Activated T-cell treated with anti-CD3 and anti-CD28 coated beads, Interleukin-2, amount 50 U/mL, for 72 hours (primary cell): ENCODE measurements around the gene ESYT1. TPM values are rescaled to one million over a fixed set of nuclear protein-coding genes. Genes with fewer than 3 reads are reported as not detected.

Experiments
- ATAC-seq, 2 donors: fragments of 150-1000 bp; cut with Tn5 transposase; replicated peaks in 1 of 2; 2 replicates each; pipeline ENCODE4 v1.10.0; 2021; ENCODE audit warnings: moderate library complexity in 2 of 2, mild to moderate bottlenecking in 1 of 2
- DNase-seq, 2 donors: peaks; one replicate each; pipeline ENCODE4 v3.0.0; 2021 to 2022; ENCODE audit warnings: mixed read lengths in 1 of 2
- H3K27ac Mint-ChIP-seq: one replicate; pipeline ENCODE4 v1.8.0; 2022; ENCODE audit warnings: mild to moderate bottlenecking, moderate library complexity, mixed read lengths
- H3K27me3 Mint-ChIP-seq: one replicate; pipeline ENCODE4 v1.8.0; 2022; ENCODE audit warnings: low read depth, mixed read lengths
- H3K36me3 Mint-ChIP-seq, 2 donors: one replicate each; pipeline ENCODE4 v1.8.0; 2022; ENCODE audit warnings: mixed read lengths in 2 of 2, mild to moderate bottlenecking in 1 of 2; ENCODE audit not compliant: insufficient read depth in 2 of 2
- H3K4me1 Mint-ChIP-seq: one replicate; pipeline ENCODE4 v1.8.0; 2022; ENCODE audit warnings: low read depth, mixed read lengths
- H3K4me3 Mint-ChIP-seq, 2 donors: one replicate each; pipeline ENCODE4 v1.8.0; 2022; ENCODE audit warnings: mild to moderate bottlenecking in 2 of 2, mixed read lengths in 2 of 2, moderate library complexity in 2 of 2
- H3K9me3 Mint-ChIP-seq, 2 donors: one replicate each; pipeline ENCODE4 v1.8.0; 2022; ENCODE audit warnings: mixed read lengths in 2 of 2
- total RNA-seq, 2 donors: library from RNA; stranded (reverse); gene quantifications; one replicate each; pipeline ENCODE4 v1.2.3, GENCODE V29; 2022

Gene ESYT1
- total RNA-seq, 2 donors from 2014 or later = 74.6 to 84.6 TPM

DNA sequence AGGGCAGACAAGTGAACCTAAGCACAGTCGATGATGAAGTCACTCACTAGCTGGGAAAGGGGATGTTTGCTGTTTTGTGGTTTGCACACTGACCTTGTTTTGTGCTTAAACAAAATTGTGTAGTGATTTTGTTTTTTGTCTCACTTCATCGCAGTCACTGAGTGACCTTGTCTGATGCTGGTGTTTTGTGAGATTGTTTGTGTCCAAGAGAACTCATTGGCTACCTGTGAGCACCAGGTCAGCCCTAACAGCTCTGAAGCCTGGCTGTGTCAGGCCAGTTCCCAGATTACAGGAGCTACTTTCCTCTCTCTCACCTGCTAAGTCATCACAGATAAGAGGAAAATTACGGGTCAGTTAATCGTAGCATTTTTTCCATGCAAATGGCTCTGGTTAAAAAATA lies 3.9 kb upstream of the ESYT1 start:
- no peak overlapping the region for H3K4me3 Mint-ChIP-seq
- peaks cover 43% of the 10 kb centered on the region for H3K4me1 Mint-ChIP-seq
- peaks cover 7 to 14% of the 10 kb centered on the region in 2 donors for H3K36me3 Mint-ChIP-seq
- DNase-seq = no peak
- no peaks in the 10 kb centered on the region for H3K9me3 Mint-ChIP-seq
- ATAC-seq = no peak
- H3K27me3 Mint-ChIP-seq = no peaks in the 10 kb centered on the region
- peak overlapping the region; percentile 68 for H3K27ac Mint-ChIP-seq

DNA sequence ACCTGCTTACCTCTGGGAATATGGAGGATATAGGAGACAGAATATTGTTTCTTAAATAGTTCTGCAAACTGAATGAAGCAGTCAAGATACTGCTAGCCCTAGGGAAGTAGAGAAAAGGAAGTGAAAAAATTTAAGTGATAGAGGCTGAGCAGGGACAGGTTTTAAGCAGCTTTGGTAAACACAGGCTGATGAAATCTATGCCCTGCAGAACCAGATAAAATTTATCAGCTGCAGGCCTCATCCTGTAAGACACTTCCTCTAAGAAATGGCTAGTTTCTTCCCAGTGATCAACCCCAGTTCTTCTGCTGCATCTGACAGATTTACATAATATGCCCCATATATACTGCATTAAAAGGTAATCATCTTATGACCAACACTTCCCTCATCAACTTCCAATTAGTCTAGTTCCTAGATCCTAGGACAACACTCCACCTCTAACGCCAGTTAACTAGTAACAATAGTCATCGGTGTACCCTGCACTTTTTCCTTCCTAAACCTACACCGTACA lies 1.3 kb upstream of the ESYT1 start:
- peaks cover 56% of the 10 kb centered on the region for H3K4me1 Mint-ChIP-seq

DNA sequence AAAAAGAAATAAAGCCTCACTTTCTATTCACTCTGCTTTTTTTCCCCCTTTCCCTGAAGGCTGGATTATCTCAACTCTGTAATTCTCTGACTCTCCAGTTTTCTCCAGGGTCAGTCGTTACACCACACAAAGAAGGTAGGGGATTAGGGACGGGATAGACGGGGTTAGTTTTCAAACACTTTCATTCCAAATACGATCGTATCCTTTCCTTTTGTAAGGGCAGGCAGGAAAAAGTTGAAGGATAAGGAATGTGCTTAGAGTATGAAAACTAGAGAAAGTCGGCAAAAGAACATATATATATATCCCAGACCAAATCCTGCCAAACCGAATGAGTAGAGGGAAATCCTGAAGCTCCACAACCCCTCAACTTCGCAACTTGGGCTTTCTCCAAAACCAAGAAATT lies 581 bp upstream of the ESYT1 start:
- Mint-ChIP-seq H3K27ac (peak overlapping the region; percentile 34), H3K36me3 (peaks cover 20 to 28% of the 10 kb centered on the region in 2 donors), H3K9me3 (no peaks in the 10 kb centered on the region), H3K4me1 (peaks cover 62% of the 10 kb centered on the region), H3K27me3 (no peaks in the 10 kb centered on the region), H3K4me3 (peak overlapping the region; percentile 97 to 98)
- no peak for ATAC-seq
- DNase-seq = no peak

More for the DNA sequence above, 1.3 kb upstream of the ESYT1 start:
- Mint-ChIP-seq H3K9me3 (no peaks in the 10 kb centered on the region), H3K4me3 (peak overlapping the region; percentile 97 to 98), H3K27ac (peak overlapping the region; percentile 81), H3K27me3 (no peaks in the 10 kb centered on the region), H3K36me3 (peaks cover 14 to 23% of the 10 kb centered on the region in 2 donors)
- DNase-seq (no peak), ATAC-seq (no peak)

DNA sequence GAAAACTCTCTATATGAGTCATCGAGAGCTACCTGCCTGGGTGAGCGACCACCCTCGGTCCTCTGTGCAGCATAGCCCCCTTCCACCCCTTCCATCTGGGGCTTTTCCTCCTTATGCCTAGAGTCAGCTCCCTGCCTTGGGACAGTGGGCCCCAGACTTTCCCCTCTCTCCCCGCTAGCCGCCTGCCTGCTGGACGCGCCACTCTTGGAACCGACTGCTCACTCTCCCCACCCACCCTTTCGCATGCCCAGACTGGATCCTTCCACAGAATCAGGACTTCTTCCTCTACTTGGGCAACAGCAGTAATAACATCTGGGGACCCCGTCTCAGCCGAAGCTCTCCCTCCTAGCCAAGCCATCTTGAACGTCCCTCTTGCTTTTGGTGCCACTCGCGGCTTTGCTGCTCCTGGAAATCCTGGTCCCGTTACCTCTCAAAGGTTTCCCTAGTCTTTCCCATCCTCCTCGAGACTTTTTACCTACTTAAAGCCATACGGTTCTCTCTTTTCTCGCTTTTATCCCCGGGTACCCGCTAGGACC lies 671 bp downstream of the ESYT1 start:
- no peaks in the 10 kb centered on the region for H3K9me3 Mint-ChIP-seq
- peak overlapping the region; percentile 94 for H3K27ac Mint-ChIP-seq
- ATAC-seq = no peak
- H3K4me1 Mint-ChIP-seq = peaks cover 68% of the 10 kb centered on the region
- peak overlapping the region; percentile 97 to 98 for H3K4me3 Mint-ChIP-seq
- H3K27me3 Mint-ChIP-seq = no peaks in the 10 kb centered on the region
- peaks cover 24 to 32% of the 10 kb centered on the region in 2 donors for H3K36me3 Mint-ChIP-seq
- peak in 1 of 2 donors; percentile 46 for DNase-seq

DNA sequence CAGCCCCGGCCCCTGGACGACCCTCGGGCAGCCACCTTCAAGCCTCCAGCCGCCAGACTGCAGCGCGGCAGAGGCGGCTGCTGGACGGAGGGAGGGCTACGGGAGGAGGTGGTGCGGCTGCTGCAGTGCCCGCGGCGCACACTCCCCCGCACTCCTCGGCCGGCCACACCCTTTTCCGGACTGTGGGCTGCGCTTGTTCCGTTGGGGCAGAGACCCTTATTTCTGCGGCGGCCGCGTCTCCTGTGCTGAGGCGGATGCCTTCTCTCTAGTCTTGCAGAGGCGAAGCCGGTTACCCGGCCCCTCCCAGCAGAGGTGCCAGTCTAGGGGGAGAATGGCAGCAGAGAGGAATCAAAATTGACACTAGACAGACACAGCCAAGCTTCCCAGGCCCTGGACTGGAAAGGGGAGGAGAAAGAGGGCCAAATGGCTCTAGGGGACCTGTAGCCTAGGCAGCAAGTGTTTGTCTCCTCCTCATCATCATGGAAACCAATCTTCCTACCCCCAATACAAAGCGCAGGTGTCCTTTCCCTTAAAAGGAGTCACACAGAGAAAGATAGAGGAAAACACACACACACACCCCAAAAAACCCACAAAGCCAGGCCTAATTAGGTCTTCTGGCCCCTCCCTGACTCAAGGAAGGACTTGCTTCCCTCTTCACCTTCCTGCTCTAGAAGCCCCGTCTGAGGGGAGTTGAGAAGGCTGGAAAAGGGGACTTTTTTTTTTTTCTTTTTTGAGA lies 1.3 kb downstream of the ESYT1 start:
- H3K27me3 Mint-ChIP-seq = no peaks in the 10 kb centered on the region
- DNase-seq (peak; percentile 80), ATAC-seq (peak; percentile 28 to 43)
- H3K4me3 Mint-ChIP-seq = peak overlapping the region; percentile 97 to 98
- peaks cover 68% of the 10 kb centered on the region for H3K4me1 Mint-ChIP-seq
- H3K27ac Mint-ChIP-seq = peak overlapping the region; percentile 94
- peaks cover 26 to 29% of the 10 kb centered on the region in 2 donors for H3K36me3 Mint-ChIP-seq
- no peaks in the 10 kb centered on the region for H3K9me3 Mint-ChIP-seq

DNA sequence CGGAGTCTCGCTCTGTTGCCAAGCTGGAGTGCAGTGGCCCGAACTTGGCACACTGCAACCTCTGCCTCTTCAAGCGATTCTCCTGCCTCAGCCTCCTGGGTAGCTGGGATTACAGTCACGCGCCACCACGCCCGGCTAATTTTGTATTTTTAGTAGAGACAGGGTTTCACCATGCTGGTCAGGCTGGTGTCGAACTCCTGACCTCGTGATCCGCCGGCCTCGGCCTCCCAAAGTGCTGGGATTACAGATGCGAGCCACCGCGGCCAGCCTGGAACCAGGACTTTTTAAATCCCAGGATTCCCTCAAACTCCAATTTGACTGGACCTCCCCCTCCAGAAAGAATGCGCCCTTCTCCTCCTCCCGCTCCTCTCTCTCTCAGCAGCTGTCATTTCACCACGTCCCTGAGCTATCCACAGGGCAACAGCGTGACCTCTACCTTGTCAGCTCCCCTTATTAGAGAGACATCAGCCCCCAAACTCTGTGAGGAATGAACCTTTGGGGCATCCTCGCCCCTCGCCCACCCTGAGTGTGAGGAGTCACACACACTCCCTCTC lies 2.0 kb downstream of the ESYT1 start:
- Mint-ChIP-seq H3K4me1 (peaks cover 71% of the 10 kb centered on the region), H3K36me3 (peaks cover 26 to 33% of the 10 kb centered on the region in 2 donors)

DNA sequence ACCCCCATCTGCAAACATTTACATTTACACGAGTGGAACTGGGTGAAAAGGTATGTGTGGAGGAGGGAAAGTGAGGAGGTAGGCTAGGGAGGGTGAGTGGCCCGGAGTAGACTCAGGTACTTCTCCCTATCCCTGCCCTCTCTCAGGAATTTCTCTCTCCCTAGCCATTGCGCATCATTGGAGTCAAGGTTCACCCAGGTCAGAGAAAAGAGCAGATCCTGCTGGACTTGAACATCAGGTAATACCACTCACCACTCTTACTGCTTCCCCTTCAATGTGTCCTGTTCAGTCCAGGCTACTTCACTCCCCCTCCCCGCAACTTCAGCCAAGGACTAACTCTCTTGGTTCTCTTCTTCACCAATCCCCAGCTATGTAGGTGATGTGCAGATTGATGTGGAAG lies 2.8 kb downstream of the ESYT1 start:
- H3K4me1 Mint-ChIP-seq = peaks cover 72% of the 10 kb centered on the region
- H3K9me3 Mint-ChIP-seq = no peaks in the 10 kb centered on the region
- DNase-seq (no peak), ATAC-seq (no peak)
- H3K27me3 Mint-ChIP-seq = no peaks in the 10 kb centered on the region
- H3K27ac Mint-ChIP-seq = no peak overlapping the region
- peak overlapping the region; percentile 97 to 98 for H3K4me3 Mint-ChIP-seq
- peaks cover 26 to 37% of the 10 kb centered on the region in 2 donors for H3K36me3 Mint-ChIP-seq

More for the DNA sequence above, 2.0 kb downstream of the ESYT1 start:
- DNase-seq = no peak
- Mint-ChIP-seq H3K27ac (peak overlapping the region; percentile 94), H3K27me3 (no peaks in the 10 kb centered on the region), H3K9me3 (no peaks in the 10 kb centered on the region), H3K4me3 (peak overlapping the region; percentile 97 to 98)
- no peak for ATAC-seq

DNA sequence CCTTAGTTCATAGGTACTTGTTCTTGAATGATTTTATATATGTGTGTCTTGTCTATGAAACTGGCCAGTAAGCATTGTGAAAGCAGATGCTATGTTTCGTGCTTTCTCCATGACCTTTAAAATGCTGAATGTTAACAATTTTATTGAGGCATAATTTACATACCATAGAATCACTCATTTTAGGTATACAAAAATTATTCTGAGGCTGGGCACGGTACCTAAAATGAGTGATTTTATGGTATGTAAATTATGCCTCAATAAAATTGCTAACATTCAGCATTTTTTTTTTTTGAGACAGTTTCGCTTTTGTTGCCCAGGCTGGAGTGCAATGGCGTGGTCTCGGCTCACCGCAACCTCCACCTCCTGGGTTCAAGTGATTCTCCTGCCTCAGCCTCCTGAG lies 6.8 kb downstream of the ESYT1 start:
- no peaks in the 10 kb centered on the region for H3K9me3 Mint-ChIP-seq
- H3K36me3 Mint-ChIP-seq = peaks cover 27 to 64% of the 10 kb centered on the region in 2 donors
- DNase-seq (no peak), ATAC-seq (no peak)
- H3K4me1 Mint-ChIP-seq = peaks cover 58% of the 10 kb centered on the region
- H3K27me3 Mint-ChIP-seq = no peaks in the 10 kb centered on the region
- H3K27ac Mint-ChIP-seq = peak overlapping the region; percentile 43
- no peak overlapping the region for H3K4me3 Mint-ChIP-seq

DNA sequence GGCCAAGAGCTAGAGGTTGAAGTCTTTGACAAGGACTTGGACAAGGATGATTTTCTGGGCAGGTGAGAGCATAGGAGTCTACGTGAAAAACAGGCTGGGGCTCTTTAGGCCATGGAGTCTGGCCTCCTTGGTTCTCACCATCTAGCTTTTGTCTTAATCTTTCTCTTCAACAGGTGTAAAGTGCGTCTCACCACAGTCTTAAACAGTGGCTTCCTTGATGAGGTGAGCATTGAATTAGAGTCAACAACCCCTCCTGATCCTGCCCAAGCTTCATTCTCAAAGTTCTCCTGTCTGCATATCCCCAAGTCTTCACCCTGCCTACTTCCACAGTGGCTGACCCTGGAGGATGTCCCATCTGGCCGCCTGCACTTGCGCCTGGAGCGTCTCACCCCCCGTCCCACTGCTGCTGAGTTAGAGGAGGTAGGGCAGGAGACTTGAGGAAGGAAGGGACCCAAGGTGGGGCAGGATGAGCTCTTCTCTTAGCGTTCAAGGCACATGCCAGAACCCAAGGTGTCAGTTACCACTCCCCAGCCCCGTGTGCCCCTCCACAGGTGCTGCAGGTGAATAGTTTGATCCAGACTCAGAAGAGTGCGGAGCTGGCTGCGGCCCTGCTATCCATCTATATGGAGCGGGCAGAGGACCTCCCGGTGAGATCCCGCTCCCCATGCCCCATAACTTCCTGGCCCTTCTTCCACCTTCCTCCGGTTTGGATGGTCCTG lies 9.9 kb downstream of the ESYT1 start:
- DNase-seq = no peak
- Mint-ChIP-seq H3K4me1 (peaks cover 36% of the 10 kb centered on the region), H3K36me3 (peaks cover 25 to 55% of the 10 kb centered on the region in 2 donors), H3K9me3 (no peaks in the 10 kb centered on the region), H3K4me3 (no peak overlapping the region), H3K27ac (peak overlapping the region; percentile 39), H3K27me3 (no peaks in the 10 kb centered on the region)
- no peak for ATAC-seq

DNA sequence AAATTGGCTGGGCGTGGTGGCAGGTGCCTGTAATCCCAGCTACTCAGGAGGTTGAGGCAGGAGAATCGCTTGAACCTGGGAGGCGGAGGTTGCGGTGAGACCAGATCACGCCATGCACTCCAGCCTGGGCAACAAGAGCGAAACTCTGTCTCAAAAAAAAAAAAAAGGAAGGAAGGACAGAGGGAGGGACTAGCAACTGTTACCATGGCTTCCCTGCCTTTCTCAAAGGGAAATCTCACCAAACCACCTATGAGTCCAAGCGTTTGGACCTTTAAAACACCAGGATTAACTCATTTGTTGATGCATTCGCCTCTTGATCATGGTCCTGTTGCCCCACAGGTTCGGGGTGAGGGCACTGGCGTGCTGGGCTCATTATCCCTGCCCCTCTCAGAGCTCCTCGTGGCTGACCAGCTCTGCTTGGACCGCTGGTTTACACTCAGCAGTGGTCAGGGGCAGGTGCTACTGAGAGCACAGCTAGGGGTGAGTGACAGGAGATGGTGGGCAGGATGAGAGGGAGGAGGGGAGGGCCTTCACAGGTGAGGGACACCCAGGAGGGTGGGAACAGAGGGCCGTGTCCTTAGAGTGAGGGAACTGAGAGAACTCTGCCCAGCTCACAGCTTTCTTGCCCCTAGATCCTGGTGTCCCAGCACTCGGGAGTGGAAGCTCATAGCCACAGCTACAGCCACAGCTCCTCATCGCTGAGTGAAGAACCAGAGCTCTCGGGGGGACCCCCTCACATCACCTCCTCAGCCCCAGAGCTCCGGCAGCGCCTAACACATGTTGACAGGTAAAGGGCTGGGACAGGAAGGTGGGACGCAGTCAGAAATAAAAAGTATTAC lies 14.1 kb downstream of the ESYT1 start:
- Mint-ChIP-seq H3K9me3 (no peaks in the 10 kb centered on the region), H3K4me1 (peaks cover 10% of the 10 kb centered on the region), H3K36me3 (peaks cover 24 to 47% of the 10 kb centered on the region in 2 donors), H3K4me3 (no peak overlapping the region), H3K27ac (no peak overlapping the region), H3K27me3 (no peaks in the 10 kb centered on the region)
- DNase-seq (no peak), ATAC-seq (no peak)

DNA sequence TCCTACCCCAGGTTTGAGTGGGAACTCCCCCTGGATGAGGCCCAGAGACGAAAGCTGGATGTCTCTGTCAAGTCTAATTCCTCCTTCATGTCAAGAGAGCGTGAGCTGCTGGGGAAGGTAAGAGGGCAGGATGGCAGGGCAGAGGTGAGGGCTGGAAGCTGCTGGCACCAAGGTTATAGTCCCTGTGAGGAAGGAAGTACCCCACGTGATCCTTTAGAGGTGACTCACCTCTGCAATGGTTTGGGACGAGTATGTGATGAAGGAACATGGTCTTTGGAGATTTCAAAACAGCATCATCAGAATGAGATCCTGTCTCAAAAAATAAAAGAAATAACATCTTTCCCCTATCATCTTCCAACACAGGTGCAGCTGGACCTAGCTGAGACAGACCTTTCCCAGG lies 15.2 kb downstream of the ESYT1 start:
- H3K4me1 Mint-ChIP-seq = peaks cover 8% of the 10 kb centered on the region
- H3K27me3 Mint-ChIP-seq = no peaks in the 10 kb centered on the region
- ATAC-seq (peak; percentile 52 to 73), DNase-seq (no peak)
- H3K27ac Mint-ChIP-seq = peak overlapping the region; percentile 71
- no peaks in the 10 kb centered on the region for H3K9me3 Mint-ChIP-seq
- peaks cover 22 to 41% of the 10 kb centered on the region in 2 donors for H3K36me3 Mint-ChIP-seq
- peak overlapping the region in 1 of 2 donors; percentile 23 for H3K4me3 Mint-ChIP-seq

DNA sequence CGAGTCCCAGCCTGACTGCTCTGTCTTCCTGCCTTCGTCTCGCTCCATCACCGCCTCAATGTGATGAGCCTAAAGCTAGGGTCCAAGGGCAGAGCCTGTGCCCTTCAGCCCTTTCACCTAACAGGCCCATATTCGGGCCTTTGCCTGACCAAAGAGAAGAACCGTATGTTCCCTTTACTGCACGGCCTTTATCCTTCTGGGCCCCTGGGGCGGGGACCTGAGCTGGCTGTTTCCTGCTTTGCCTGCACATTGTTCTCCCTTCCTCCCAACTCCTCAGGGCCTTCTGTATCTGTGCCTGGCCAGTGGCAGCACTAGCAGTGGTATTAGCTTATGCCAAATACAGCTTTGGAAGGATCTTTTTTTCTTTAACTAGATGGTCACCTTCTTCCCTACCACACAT lies 15.8 kb downstream of the ESYT1 start:
- DNase-seq (no peak), ATAC-seq (no peak)
- no peaks in the 10 kb centered on the region for H3K9me3 Mint-ChIP-seq
- no peaks in the 10 kb centered on the region for H3K27me3 Mint-ChIP-seq
- H3K4me3 Mint-ChIP-seq = no peak overlapping the region
- peak overlapping the region; percentile 69 for H3K27ac Mint-ChIP-seq
- peaks cover 8% of the 10 kb centered on the region for H3K4me1 Mint-ChIP-seq
- H3K36me3 Mint-ChIP-seq = peaks cover 20 to 35% of the 10 kb centered on the region in 2 donors
